Ectodermal cell (in vitro differentiated cells): Measurements from ENCODE around the gene POLR1A.

Experiments used
- H3K27ac ChIP-seq: 2 replicates; pipeline ENCODE4 v1.7.0; 2013; ENCODE audit warnings: mild to moderate bottlenecking, low read depth, low read length; ENCODE audit not compliant: insufficient read depth, poor library complexity, severe bottlenecking
- H3K27me3 ChIP-seq: 2 replicates; pipeline ENCODE4 v1.7.0; 2013; ENCODE audit warnings: mild to moderate bottlenecking, low read length; ENCODE audit not compliant: insufficient read depth, control insufficient read depth, poor library complexity, severe bottlenecking
- H3K36me3 ChIP-seq: one replicate; pipeline ENCODE4 v1.7.0; 2013; ENCODE audit warnings: low read length; ENCODE audit not compliant: control insufficient read depth, insufficient read depth
- H3K4me1 ChIP-seq: one replicate; pipeline ENCODE4 v1.7.0; 2013; ENCODE audit warnings: low read length; ENCODE audit not compliant: control insufficient read depth, insufficient read depth
- H3K4me3 ChIP-seq: 2 replicates; pipeline ENCODE4 v1.7.0; 2013; ENCODE audit warnings: low read depth, low read length, control low read depth; ENCODE audit not compliant: insufficient read depth
- H3K9me3 ChIP-seq: 2 replicates; pipeline ENCODE4 v1.7.0; 2013; ENCODE audit warnings: mild to moderate bottlenecking, low read length, moderate library complexity; ENCODE audit not compliant: control insufficient read depth
- WGBS, 2 experiments: methylation state at CpG; one replicate each; pipeline ENCODE4 v1.1.7; 2013; ENCODE audit warnings: missing lambda C conversion rate in 2 of 2; 5-methylcytosine and 5-hydroxymethylcytosine counted together

The POLR1A gene

GRCh38 chr2:86025229-86025820 is 80.4 kb downstream of the POLR1A start:
- WGBS, 2 experiments = 93 to 94% methylated on average over 7 of the region's 7 CpGs
- H3K36me3 ChIP-seq = peaks cover 41% of the 10 kb centered on the region
- no peaks in the 10 kb centered on the region for H3K9me3 ChIP-seq
- H3K27me3 ChIP-seq = no peaks in the 10 kb centered on the region
- H3K4me1 ChIP-seq = no peaks in the 10 kb centered on the region
- H3K27ac ChIP-seq = no peak overlapping the region
- H3K4me3 ChIP-seq = no peak overlapping the region

GRCh38 chr2:86023366-86023712 is 82.3 kb downstream of the POLR1A start:
- 91% methylated on average over 2 of the region's 2 CpGs; no CpG with 5 or more reads in 1 of the 2 experiments for WGBS, 2 experiments
- H3K9me3 ChIP-seq = no peaks in the 10 kb centered on the region
- H3K4me1 ChIP-seq = no peaks in the 10 kb centered on the region
- H3K27ac ChIP-seq = no peak overlapping the region
- H3K4me3 ChIP-seq = no peak overlapping the region
- no peaks in the 10 kb centered on the region for H3K27me3 ChIP-seq
- peaks cover 30% of the 10 kb centered on the region for H3K36me3 ChIP-seq

DNA sequence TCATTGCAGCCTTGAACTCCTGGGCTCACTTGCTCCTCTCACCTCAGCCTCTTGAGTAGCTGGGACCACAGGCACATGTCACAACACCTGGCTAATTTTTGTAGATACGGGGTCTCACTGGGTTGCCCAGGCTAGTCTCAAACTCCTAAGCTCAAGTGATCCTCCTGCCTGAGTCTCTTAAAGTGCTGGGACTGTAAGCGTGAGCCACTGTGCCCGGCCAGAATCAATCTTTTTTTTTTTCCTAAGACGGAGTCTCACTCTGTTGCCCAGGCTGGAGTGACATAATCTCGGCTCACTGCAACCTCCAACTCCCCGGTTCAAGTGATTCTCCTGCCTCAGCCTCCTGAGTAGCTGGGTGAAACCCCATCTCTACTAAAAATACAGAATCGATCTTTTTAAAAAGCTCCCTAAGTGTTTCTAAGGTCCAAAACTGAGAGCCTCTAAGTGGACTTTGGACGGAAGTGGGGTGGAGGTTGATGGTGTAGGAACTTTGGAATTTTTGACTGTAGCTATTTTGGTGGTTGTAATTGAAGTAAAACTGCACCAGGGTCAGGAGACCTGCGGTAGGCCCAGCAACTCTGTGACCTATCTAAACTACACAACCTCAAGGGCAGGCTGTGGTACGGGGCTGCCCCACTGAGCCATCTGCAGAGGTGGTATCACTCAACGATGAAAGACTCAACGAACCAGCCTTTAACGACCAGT is 82.9 kb downstream of the POLR1A start:
- Histone ChIP-seq H3K9me3 (no peaks in the 10 kb centered on the region), H3K36me3 (peaks cover 27% of the 10 kb centered on the region), H3K27ac (no peak overlapping the region), H3K4me3 (no peak overlapping the region), H3K4me1 (no peaks in the 10 kb centered on the region), H3K27me3 (no peaks in the 10 kb centered on the region)
- 91 to 95% methylated on average over 13 of the region's 13 CpGs for WGBS, 2 experiments

GRCh38 chr2:86021396-86022378 is 84.0 kb downstream of the POLR1A start:
- H3K9me3 ChIP-seq = no peaks in the 10 kb centered on the region
- no peaks in the 10 kb centered on the region for H3K4me1 ChIP-seq
- H3K27me3 ChIP-seq = no peaks in the 10 kb centered on the region
- 93 to 96% methylated on average over 12 of the region's 12 CpGs for WGBS, 2 experiments
- H3K27ac ChIP-seq = no peak overlapping the region
- H3K36me3 ChIP-seq = peaks cover 15% of the 10 kb centered on the region
- no peak overlapping the region for H3K4me3 ChIP-seq

GRCh38 chr2:86020984-86021383 is 84.7 kb downstream of the POLR1A start:
- Histone ChIP-seq H3K36me3 (peaks cover 8% of the 10 kb centered on the region), H3K9me3 (no peaks in the 10 kb centered on the region), H3K27ac (no peak overlapping the region), H3K4me1 (no peaks in the 10 kb centered on the region), H3K27me3 (no peaks in the 10 kb centered on the region), H3K4me3 (no peak overlapping the region)
- 94 to 98% methylated on average over 7 of the region's 7 CpGs for WGBS, 2 experiments

GRCh38 chr2:86019121-86019520 is 86.6 kb downstream of the POLR1A start:
- Histone ChIP-seq H3K4me1 (no peaks in the 10 kb centered on the region), H3K27me3 (no peaks in the 10 kb centered on the region), H3K4me3 (no peak overlapping the region), H3K36me3 (no peaks in the 10 kb centered on the region), H3K9me3 (no peaks in the 10 kb centered on the region), H3K27ac (no peak overlapping the region)
- WGBS, 2 experiments = 89 to 95% methylated on average over 5 of the region's 5 CpGs

GRCh38 chr2:86017901-86018896 is 87.5 kb downstream of the POLR1A start:
- Histone ChIP-seq H3K9me3 (no peaks in the 10 kb centered on the region), H3K27me3 (no peaks in the 10 kb centered on the region), H3K4me3 (no peak overlapping the region), H3K27ac (no peak overlapping the region), H3K36me3 (no peaks in the 10 kb centered on the region), H3K4me1 (no peaks in the 10 kb centered on the region)
- WGBS, 2 experiments = 90 to 92% methylated on average over 22 of the region's 22 CpGs

GRCh38 chr2:86016581-86016980 is 89.1 kb downstream of the POLR1A start:
- WGBS, 2 experiments = 92 to 94% methylated on average over 12 of the region's 12 CpGs
- Histone ChIP-seq H3K4me3 (no peak overlapping the region), H3K9me3 (no peaks in the 10 kb centered on the region), H3K27ac (no peak overlapping the region), H3K36me3 (no peaks in the 10 kb centered on the region), H3K4me1 (no peaks in the 10 kb centered on the region), H3K27me3 (no peaks in the 10 kb centered on the region)

GRCh38 chr2:86015699-86016098 is 90.0 kb downstream of the POLR1A start:
- 91 to 100% methylated on average over 1 of the region's 1 CpG for WGBS, 2 experiments
- H3K4me1 ChIP-seq = no peaks in the 10 kb centered on the region
- H3K27ac ChIP-seq = no peak overlapping the region

More at GRCh38 chr2:86015699-86016098, 90.0 kb downstream of the POLR1A start:
- Histone ChIP-seq H3K4me3 (no peak overlapping the region), H3K27me3 (no peaks in the 10 kb centered on the region), H3K36me3 (no peaks in the 10 kb centered on the region), H3K9me3 (no peaks in the 10 kb centered on the region)
